ENCODE results near the gene EEA1. TPM values are rescaled to one million over a fixed set of nuclear protein-coding genes. Genes with fewer than 3 reads are reported as not detected.

EEA1 gene
- polyA plus RNA-seq, 2 of the 4 experiments (the other 2 are of a cell fraction), result 6.6 to 8.1 TPM

- H3K27ac ChIP-seq, result peak overlapping the region in 1 of 2 experiments; percentile 66; a peak in 3 of 6 replicates
- peak; percentile 52 to 84 for DNase-seq (ENCODE audit: low read depth in 1 of 2, low spot score in 1 of 2)
- H3K4me1 ChIP-seq, result peaks cover 7% of the 10 kb centered on the region; the same call in 1 of the 3 replicates
- CTCF ChIA-PET, result interaction anchor here (0.7 to 0.8 kb wide), 2 partner anchors 11 to 25 kb away, joined by 3 to 4 read pairs; no protein-coding TSS in a partner anchor
- ATAC-seq, result peak; percentile 89 to 96
- FAIRE-seq, result peak; percentile 59
- H3K9me3 ChIP-seq, result no peaks in the 10 kb centered on the region
- 38% methylated on average over 3 of the region's 3 CpGs for WGBS (ENCODE audit: missing lambda C conversion rate)
- TF ChIP-seq ZC3H11A (IDR thresholded peaks at IDR 0.05) (no peak), MAFK (IDR thresholded peaks at IDR 0.05; ENCODE audit: partially characterized antibody) (no peak), CHD2 (IDR thresholded peaks at IDR 0.05; ENCODE audit: low read length, partially characterized antibody) (no peak), EHMT2 (IDR thresholded peaks at IDR 0.05; ENCODE audit: low read depth) (no peak), FOSL2 (IDR thresholded peaks at IDR 0.05) (peak; percentile 47; the same call in 1 of the 2 replicates), FOSL2 (CRISPR knock-in tag; IDR thresholded peaks at IDR 0.05) (peak; percentile 91), BCL3 (IDR thresholded peaks at IDR 0.05) (no peak), GATA3 (IDR thresholded peaks at IDR 0.05; ENCODE audit: borderline replicate concordance) (no peak), HDAC2 (IDR thresholded peaks at IDR 0.05) (no peak), MAX (IDR thresholded peaks at IDR 0.05) (peak; percentile 45; the same call in 1 of the 2 replicates), CBX8 (IDR thresholded peaks at IDR 0.05) (no peak), ZFP36 (IDR thresholded peaks at IDR 0.05; ENCODE audit: borderline replicate concordance, partially characterized antibody) (no peak), MYC (IDR thresholded peaks at IDR 0.05; ENCODE audit: borderline replicate concordance, low read length) (no peak), CHD4 (IDR thresholded peaks at IDR 0.05; ENCODE audit: borderline replicate concordance) (no peak), POLR2A (IDR thresholded peaks at IDR 0.05; ENCODE audit: low read length) (no peak), NFE2L2 (conservative IDR thresholded peaks at IDR 0.05; ENCODE audit: low read length) (no peak), HOXB5 (CRISPR knock-in tag; IDR thresholded peaks at IDR 0.05) (no peak), BHLHE40 (IDR thresholded peaks at IDR 0.05; ENCODE audit: low read depth, low read length) (no peak), RNF2 (IDR thresholded peaks at IDR 0.05; ENCODE audit: borderline replicate concordance, low read depth) (no peak), KDM1A (IDR thresholded peaks at IDR 0.05; ENCODE audit: low read depth) (no peak), NPAS2 (CRISPR knock-in tag; IDR thresholded peaks at IDR 0.05; ENCODE audit: borderline replicate concordance) (no peak), JUNB (IDR thresholded peaks at IDR 0.05) (peak; percentile 45)
- TF ChIP-seq, protein P1, sequence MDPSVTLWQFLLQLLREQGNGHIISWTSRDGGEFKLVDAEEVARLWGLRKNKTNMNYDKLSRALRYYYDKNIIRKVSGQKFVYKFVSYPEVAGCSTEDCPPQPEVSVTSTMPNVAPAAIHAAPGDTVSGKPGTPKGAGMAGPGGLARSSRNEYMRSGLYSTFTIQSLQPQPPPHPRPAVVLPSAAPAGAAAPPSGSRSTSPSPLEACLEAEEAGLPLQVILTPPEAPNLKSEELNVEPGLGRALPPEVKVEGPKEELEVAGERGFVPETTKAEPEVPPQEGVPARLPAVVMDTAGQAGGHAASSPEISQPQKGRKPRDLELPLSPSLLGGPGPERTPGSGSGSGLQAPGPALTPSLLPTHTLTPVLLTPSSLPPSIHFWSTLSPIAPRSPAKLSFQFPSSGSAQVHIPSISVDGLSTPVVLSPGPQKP (IDR thresholded peaks at IDR 0.05; ENCODE audit: low read depth, low read length), result no peak
- TF ChIP-seq, protein P2, sequence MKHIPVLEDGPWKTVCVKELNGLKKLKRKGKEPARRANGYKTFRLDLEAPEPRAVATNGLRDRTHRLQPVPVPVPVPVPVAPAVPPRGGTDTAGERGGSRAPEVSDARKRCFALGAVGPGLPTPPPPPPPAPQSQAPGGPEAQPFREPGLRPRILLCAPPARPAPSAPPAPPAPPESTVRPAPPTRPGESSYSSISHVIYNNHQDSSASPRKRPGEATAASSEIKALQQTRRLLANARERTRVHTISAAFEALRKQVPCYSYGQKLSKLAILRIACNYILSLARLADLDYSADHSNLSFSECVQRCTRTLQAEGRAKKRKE (CRISPR knock-in tag; IDR thresholded peaks at IDR 0.05; ENCODE audit: low read depth), result no peak
- TF ChIP-seq, protein P3, sequence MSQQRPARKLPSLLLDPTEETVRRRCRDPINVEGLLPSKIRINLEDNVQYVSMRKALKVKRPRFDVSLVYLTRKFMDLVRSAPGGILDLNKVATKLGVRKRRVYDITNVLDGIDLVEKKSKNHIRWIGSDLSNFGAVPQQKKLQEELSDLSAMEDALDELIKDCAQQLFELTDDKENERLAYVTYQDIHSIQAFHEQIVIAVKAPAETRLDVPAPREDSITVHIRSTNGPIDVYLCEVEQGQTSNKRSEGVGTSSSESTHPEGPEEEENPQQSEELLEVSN (IDR thresholded peaks at IDR 0.05; ENCODE audit: borderline replicate concordance, low read depth), result 0 out of 2 replicates have a peak, but pooled peaks have one; percentile 27
- TF ChIP-seq, protein P4, sequence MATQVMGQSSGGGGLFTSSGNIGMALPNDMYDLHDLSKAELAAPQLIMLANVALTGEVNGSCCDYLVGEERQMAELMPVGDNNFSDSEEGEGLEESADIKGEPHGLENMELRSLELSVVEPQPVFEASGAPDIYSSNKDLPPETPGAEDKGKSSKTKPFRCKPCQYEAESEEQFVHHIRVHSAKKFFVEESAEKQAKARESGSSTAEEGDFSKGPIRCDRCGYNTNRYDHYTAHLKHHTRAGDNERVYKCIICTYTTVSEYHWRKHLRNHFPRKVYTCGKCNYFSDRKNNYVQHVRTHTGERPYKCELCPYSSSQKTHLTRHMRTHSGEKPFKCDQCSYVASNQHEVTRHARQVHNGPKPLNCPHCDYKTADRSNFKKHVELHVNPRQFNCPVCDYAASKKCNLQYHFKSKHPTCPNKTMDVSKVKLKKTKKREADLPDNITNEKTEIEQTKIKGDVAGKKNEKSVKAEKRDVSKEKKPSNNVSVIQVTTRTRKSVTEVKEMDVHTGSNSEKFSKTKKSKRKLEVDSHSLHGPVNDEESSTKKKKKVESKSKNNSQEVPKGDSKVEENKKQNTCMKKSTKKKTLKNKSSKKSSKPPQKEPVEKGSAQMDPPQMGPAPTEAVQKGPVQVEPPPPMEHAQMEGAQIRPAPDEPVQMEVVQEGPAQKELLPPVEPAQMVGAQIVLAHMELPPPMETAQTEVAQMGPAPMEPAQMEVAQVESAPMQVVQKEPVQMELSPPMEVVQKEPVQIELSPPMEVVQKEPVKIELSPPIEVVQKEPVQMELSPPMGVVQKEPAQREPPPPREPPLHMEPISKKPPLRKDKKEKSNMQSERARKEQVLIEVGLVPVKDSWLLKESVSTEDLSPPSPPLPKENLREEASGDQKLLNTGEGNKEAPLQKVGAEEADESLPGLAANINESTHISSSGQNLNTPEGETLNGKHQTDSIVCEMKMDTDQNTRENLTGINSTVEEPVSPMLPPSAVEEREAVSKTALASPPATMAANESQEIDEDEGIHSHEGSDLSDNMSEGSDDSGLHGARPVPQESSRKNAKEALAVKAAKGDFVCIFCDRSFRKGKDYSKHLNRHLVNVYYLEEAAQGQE (IDR thresholded peaks at IDR 0.05), result no peak
- TF ChIP-seq, protein P5, sequence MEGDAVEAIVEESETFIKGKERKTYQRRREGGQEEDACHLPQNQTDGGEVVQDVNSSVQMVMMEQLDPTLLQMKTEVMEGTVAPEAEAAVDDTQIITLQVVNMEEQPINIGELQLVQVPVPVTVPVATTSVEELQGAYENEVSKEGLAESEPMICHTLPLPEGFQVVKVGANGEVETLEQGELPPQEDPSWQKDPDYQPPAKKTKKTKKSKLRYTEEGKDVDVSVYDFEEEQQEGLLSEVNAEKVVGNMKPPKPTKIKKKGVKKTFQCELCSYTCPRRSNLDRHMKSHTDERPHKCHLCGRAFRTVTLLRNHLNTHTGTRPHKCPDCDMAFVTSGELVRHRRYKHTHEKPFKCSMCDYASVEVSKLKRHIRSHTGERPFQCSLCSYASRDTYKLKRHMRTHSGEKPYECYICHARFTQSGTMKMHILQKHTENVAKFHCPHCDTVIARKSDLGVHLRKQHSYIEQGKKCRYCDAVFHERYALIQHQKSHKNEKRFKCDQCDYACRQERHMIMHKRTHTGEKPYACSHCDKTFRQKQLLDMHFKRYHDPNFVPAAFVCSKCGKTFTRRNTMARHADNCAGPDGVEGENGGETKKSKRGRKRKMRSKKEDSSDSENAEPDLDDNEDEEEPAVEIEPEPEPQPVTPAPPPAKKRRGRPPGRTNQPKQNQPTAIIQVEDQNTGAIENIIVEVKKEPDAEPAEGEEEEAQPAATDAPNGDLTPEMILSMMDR (IDR thresholded peaks at IDR 0.05), result no peak
- TF ChIP-seq, protein P6, sequence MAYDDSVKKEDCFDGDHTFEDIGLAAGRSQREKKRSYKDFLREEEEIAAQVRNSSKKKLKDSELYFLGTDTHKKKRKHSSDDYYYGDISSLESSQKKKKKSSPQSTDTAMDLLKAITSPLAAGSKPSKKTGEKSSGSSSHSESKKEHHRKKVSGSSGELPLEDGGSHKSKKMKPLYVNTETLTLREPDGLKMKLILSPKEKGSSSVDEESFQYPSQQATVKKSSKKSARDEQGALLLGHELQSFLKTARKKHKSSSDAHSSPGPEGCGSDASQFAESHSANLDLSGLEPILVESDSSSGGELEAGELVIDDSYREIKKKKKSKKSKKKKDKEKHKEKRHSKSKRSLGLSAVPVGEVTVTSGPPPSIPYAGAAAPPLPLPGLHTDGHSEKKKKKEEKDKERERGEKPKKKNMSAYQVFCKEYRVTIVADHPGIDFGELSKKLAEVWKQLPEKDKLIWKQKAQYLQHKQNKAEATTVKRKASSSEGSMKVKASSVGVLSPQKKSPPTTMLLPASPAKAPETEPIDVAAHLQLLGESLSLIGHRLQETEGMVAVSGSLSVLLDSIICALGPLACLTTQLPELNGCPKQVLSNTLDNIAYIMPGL (CRISPR knock-in tag; IDR thresholded peaks at IDR 0.05; ENCODE audit: borderline replicate concordance), result no peak
- H3K4me2 ChIP-seq, result 0 out of 3 replicates have a peak overlapping the region, but pooled peaks have one; percentile 3
- POLR2A ChIA-PET, result no interaction called here
- H3K4me3 ChIP-seq, result no peak overlapping the region
Observed at GRCh38 chr12:92759634-92760268, 169.3 kb downstream of the EEA1 start.

Data from A549 (cell line).